Activated T-helper 1 cell treated with anti-CD3 and anti-CD28 coated beads, Interleukin-2, amount 50 U/mL, for 16 hours (primary cell): Measurements from ENCODE around the gene TLX1.
A peak's percentile ranks its signal among the peaks of the same experiment; 100 is the strongest.

Experiments
- DNase-seq, 2 donors: peaks; one replicate each; pipeline ENCODE4 v3.0.0-alpha.2; 2020; ENCODE audit warnings: low read depth in 1 of 2, low spot score in 1 of 2

The TLX1 gene

GRCh38 chr10:101130984-101131961, at the start of gene TLX1:
TLX1 (plus strand) TSS chr10:101131300; CDS start chr10:101131542, 242 bp downstream.
- DNase-seq, result no peak

- no peak for DNase-seq
Observed at GRCh38 chr10:101085846-101086245, 45.3 kb upstream of the TLX1 start.

- no peak for DNase-seq
Observed at GRCh38 chr10:101087376-101087775, 43.7 kb upstream of the TLX1 start.

GRCh38 chr10:101087965-101088364, 43.1 kb upstream of the TLX1 start:
- no peak for DNase-seq

- DNase-seq, result no peak
Observed at GRCh38 chr10:101089520-101090299, 41.4 kb upstream of the TLX1 start.

- DNase-seq, result no peak
Observed at GRCh38 chr10:101090597-101090996, 40.5 kb upstream of the TLX1 start.

- no peak for DNase-seq
Observed at GRCh38 chr10:101091546-101092290, 39.4 kb upstream of the TLX1 start.

- no peak for DNase-seq
Observed at GRCh38 chr10:101092881-101093354, 38.2 kb upstream of the TLX1 start.

- no peak for DNase-seq
Observed at GRCh38 chr10:101094121-101094879, 36.8 kb upstream of the TLX1 start.

- DNase-seq, result no peak
Observed at GRCh38 chr10:101095004-101095403, 36.1 kb upstream of the TLX1 start.

GRCh38 chr10:101095550-101096213, 35.4 kb upstream of the TLX1 start:
- peak; percentile 48 for DNase-seq

GRCh38 chr10:101096378-101096777, 34.7 kb upstream of the TLX1 start:
- DNase-seq, result no peak

- no peak for DNase-seq
Observed at GRCh38 chr10:101097881-101098280, 33.2 kb upstream of the TLX1 start.

GRCh38 chr10:101099901-101100300, 31.2 kb upstream of the TLX1 start:
- no peak for DNase-seq

GRCh38 chr10:101101372-101101881, 29.7 kb upstream of the TLX1 start:
- DNase-seq, result no peak

GRCh38 chr10:101103430-101103829, 27.7 kb upstream of the TLX1 start:
- DNase-seq, result no peak

- DNase-seq, result no peak
Observed at GRCh38 chr10:101106351-101106750, 24.7 kb upstream of the TLX1 start.

GRCh38 chr10:101107771-101108170, 23.3 kb upstream of the TLX1 start:
- DNase-seq, result no peak

GRCh38 chr10:101110856-101111523, 20.1 kb upstream of the TLX1 start:
- no peak for DNase-seq
